Keratinocyte (primary cell): ENCODE results near the gene HCN1. TPM values are rescaled to one million over a fixed set of nuclear protein-coding genes. Genes with fewer than 3 reads are reported as not detected.

Experiments used
- DNase-seq: peaks from one replicate; pipeline ENCODE4 v3.0.0-alpha.2; 2011; ENCODE audit warnings: low read depth, missing footprints, low spot score
- FAIRE-seq: peaks from 2 replicates; lab custom pipeline; 2011; peaks lifted over from hg19 to GRCh38; lab: Jason Lieb, UNC
- H2AFZ ChIP-seq: 2 replicates; pipeline ENCODE4 v1.6.0; 2012; ENCODE audit warnings: low read length, control low read depth, inconsistent platforms; ENCODE audit not compliant: control insufficient read depth
- H3K27ac ChIP-seq: 2 replicates; pipeline ENCODE4 v1.5.1; 2011; ENCODE audit warnings: low read length; ENCODE audit not compliant: control insufficient read depth, insufficient read depth
- H3K27me3 ChIP-seq: 3 replicates; pipeline ENCODE4 v1.6.0; 2011; ENCODE audit warnings: low read length; ENCODE audit not compliant: control insufficient read depth, insufficient read depth; ENCODE audit errors: extremely low read depth
- H3K36me3 ChIP-seq, 2 experiments: 2 replicates in 1 of 2; 3 replicates in 1 of 2; pipeline ENCODE4 v1.5.1; 2011; ENCODE audit warnings: low read length in 2 of 2, mild to moderate bottlenecking in 1 of 2; ENCODE audit not compliant: control insufficient read depth in 2 of 2, insufficient read depth in 2 of 2; ENCODE audit errors: extremely low read depth in 1 of 2
- H3K4me1 ChIP-seq: 3 replicates; pipeline ENCODE4 v1.5.1; 2011; ENCODE audit warnings: low read length; ENCODE audit not compliant: control insufficient read depth, insufficient read depth; ENCODE audit errors: extremely low read depth
- H3K4me2 ChIP-seq: 3 replicates; pipeline ENCODE4 v1.6.0; 2011; ENCODE audit warnings: low read depth, low read length; ENCODE audit not compliant: control insufficient read depth, insufficient read depth; ENCODE audit errors: extremely low read depth
- H3K4me3 ChIP-seq, 3 experiments: fragments of 200-600 bp in 1 of 3; sonication (generic) in 1 of 3; 2 replicates in 2 of 3; 3 replicates in 1 of 3; pipeline ENCODE4 v1.5.1; 2011 to 2016; ENCODE audit warnings: low read length in 3 of 3, mild to moderate bottlenecking in 3 of 3, control low read depth in 2 of 3, inconsistent platforms in 1 of 3, low read depth in 1 of 3, mixed read lengths in 1 of 3, mixed run types in 1 of 3, moderate library complexity in 1 of 3; ENCODE audit not compliant: control insufficient read depth in 2 of 3, insufficient read depth in 2 of 3; ENCODE audit errors: extremely low read depth in 1 of 3
- H3K79me2 ChIP-seq: 2 replicates; pipeline ENCODE4 v1.6.0; 2012; ENCODE audit warnings: low read length; ENCODE audit not compliant: control insufficient read depth, insufficient read depth
- H3K9ac ChIP-seq: 3 replicates; pipeline ENCODE4 v1.6.0; 2011; ENCODE audit warnings: low read length; ENCODE audit not compliant: control insufficient read depth, insufficient read depth; ENCODE audit errors: extremely low read depth
- H3K9me1 ChIP-seq: 3 replicates; pipeline ENCODE4 v1.6.0; 2011; ENCODE audit warnings: low read length; ENCODE audit not compliant: control insufficient read depth, insufficient read depth; ENCODE audit errors: extremely low read depth
- H3K9me3 ChIP-seq: 2 replicates; pipeline ENCODE4 v1.5.1; 2012; ENCODE audit warnings: low read depth, low read length; ENCODE audit not compliant: control insufficient read depth
- H4K20me1 ChIP-seq: 3 replicates; pipeline ENCODE4 v1.6.0; 2011; ENCODE audit warnings: low read length; ENCODE audit not compliant: control insufficient read depth, insufficient read depth; ENCODE audit errors: extremely low read depth
- EZH2 ChIP-seq: IDR thresholded peaks from one replicate; pipeline ENCODE4 v1.6.1; 2012; ENCODE audit warnings: inconsistent platforms, mild to moderate bottlenecking, low read length, moderate library complexity
- dilution Hi-C: fragments of 300-500 bp; cut with MboI; formaldehyde crosslinking; loops from one replicate; pipeline ENCODE4 v1.7.0; 2020; ENCODE audit warnings: low sequenced_read_pairs; ENCODE audit not compliant: extremely low pct_ligation_motif_present
- polyA plus RNA-seq, 5 experiments: library from polyadenylated mRNA; depleted of rRNA in 3 of 5; stranded (reverse) in 3 of 5; stranded (forward) in 1 of 5; unstranded in 1 of 5; fragments of >200 nt; gene quantifications; 1 replicate in 1 of 5; 2 replicates in 3 of 5; 3 replicates in 1 of 5; pipeline versions ENCODE4 v1.2.1 to v1.2.3, GENCODE V29; 2011 to 2012; ENCODE audit warnings: missing spikeins in 2 of 5, low read depth in 1 of 5, low replicate concordance in 1 of 5
- TF ChIP-seq, protein P1 (sequence below), 3 experiments: IDR thresholded peaks in 1 of 3; conservative IDR thresholded peaks in 1 of 3; optimal IDR thresholded peaks in 1 of 3; 2 replicates in 2 of 3; 3 replicates in 1 of 3; pipeline versions ENCODE3 to v1.5.1; 2011; ENCODE audit warnings: low read length in 3 of 3, mild to moderate bottlenecking in 3 of 3, moderate library complexity in 2 of 3, control low read depth in 1 of 3, inconsistent platforms in 1 of 3; ENCODE audit not compliant: insufficient read depth in 2 of 3; ENCODE audit errors: extremely low read depth in 1 of 3

HCN1 gene
- polyA plus RNA-seq, 1 donor (not counting 4 experiments of a cell fraction or from before 2014, with no cell fraction given) = not detected

DNA sequence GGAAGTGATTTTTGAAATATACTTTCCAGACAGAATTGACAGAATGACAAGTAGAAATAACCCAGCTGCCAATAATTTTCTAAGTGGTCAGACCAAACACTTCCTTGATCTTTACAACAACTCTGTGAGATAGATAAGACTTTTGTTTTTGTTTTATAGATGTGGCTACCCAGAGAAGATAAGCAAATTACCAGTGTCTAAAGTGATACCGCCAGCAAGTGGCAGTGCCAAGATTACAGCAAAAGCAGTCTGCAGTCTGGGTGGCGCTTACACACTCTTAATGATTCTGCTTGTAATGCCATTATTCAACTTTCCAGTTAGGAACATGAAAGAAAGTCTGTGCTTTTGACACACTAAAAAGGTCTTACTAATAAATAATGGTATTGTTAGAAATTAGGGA is 92.1 kb downstream of the HCN1 start:
- DNase-seq (no peak), FAIRE-seq (no peak)
- dilution Hi-C loops = no loop called here
- no peak overlapping the region for H3K4me2 ChIP-seq
- H3K9me3 ChIP-seq = no peaks in the 10 kb centered on the region
- no peak overlapping the region for H3K9ac ChIP-seq
- H3K4me1 ChIP-seq = no peaks in the 10 kb centered on the region
- no peaks in the 10 kb centered on the region for H3K27me3 ChIP-seq
- TF ChIP-seq EZH2 = no peak
- TF ChIP-seq, protein P1, sequence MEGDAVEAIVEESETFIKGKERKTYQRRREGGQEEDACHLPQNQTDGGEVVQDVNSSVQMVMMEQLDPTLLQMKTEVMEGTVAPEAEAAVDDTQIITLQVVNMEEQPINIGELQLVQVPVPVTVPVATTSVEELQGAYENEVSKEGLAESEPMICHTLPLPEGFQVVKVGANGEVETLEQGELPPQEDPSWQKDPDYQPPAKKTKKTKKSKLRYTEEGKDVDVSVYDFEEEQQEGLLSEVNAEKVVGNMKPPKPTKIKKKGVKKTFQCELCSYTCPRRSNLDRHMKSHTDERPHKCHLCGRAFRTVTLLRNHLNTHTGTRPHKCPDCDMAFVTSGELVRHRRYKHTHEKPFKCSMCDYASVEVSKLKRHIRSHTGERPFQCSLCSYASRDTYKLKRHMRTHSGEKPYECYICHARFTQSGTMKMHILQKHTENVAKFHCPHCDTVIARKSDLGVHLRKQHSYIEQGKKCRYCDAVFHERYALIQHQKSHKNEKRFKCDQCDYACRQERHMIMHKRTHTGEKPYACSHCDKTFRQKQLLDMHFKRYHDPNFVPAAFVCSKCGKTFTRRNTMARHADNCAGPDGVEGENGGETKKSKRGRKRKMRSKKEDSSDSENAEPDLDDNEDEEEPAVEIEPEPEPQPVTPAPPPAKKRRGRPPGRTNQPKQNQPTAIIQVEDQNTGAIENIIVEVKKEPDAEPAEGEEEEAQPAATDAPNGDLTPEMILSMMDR (optimal IDR thresholded peaks at IDR 0.05 in 1 of 3, IDR thresholded peaks at IDR 0.05 in 1 of 3, conservative IDR thresholded peaks at IDR 0.05 in 1 of 3; ENCODE audit: extremely low read depth in 1 of 3, insufficient read depth in 2 of 3, low read length in 3 of 3) = no peak
- H2AFZ ChIP-seq = no peak overlapping the region
- H4K20me1 ChIP-seq = no peaks in the 10 kb centered on the region
- no peak overlapping the region for H3K27ac ChIP-seq
- H3K79me2 ChIP-seq = no peaks in the 10 kb centered on the region
- H3K4me3 ChIP-seq = no peak overlapping the region
- no peaks in the 10 kb centered on the region for H3K36me3 ChIP-seq
- no peaks in the 10 kb centered on the region for H3K9me1 ChIP-seq

DNA sequence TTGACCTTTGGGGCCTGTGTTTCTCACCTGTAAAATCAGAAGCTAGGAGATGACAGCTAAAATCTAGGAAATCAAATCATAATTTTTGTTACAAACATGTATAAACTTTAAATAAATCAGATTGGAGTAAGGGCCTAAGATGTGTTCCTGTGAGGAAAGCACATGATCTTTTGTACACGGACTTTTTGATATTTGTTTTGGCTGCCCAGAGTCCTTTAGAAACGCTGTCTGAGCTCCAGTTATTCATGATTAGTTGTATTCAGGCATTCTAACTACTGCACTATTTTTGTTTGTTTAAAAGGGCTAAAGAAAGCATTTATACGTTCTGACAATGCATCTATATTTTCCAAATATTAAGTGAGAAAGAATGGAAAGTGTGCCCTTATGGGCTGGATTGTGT is 94.8 kb downstream of the HCN1 start:
- FAIRE-seq (no peak), DNase-seq (no peak)
- no peaks in the 10 kb centered on the region for H3K79me2 ChIP-seq
- TF ChIP-seq, protein P1 (optimal IDR thresholded peaks at IDR 0.05 in 1 of 3, IDR thresholded peaks at IDR 0.05 in 1 of 3, conservative IDR thresholded peaks at IDR 0.05 in 1 of 3; ENCODE audit: extremely low read depth in 1 of 3, insufficient read depth in 2 of 3, low read length in 3 of 3) = no peak
- TF ChIP-seq EZH2 = no peak
- no peak overlapping the region for H3K4me3 ChIP-seq
- no peak overlapping the region for H2AFZ ChIP-seq
- no peaks in the 10 kb centered on the region for H3K9me3 ChIP-seq
- no peaks in the 10 kb centered on the region for H3K36me3 ChIP-seq
- dilution Hi-C loops = no loop called here
- H3K4me1 ChIP-seq = no peaks in the 10 kb centered on the region
- no peaks in the 10 kb centered on the region for H4K20me1 ChIP-seq
- no peak overlapping the region for H3K4me2 ChIP-seq
- no peaks in the 10 kb centered on the region for H3K9me1 ChIP-seq
- H3K27ac ChIP-seq = no peak overlapping the region
- no peaks in the 10 kb centered on the region for H3K27me3 ChIP-seq
- no peak overlapping the region for H3K9ac ChIP-seq
